Neural crest cell (in vitro differentiated cells): ENCODE results near the gene PLB1. TPM values are rescaled to one million over a fixed set of nuclear protein-coding genes. Genes with fewer than 3 reads are reported as not detected.

Source experiments
- DNase-seq: peaks from one replicate; pipeline ENCODE4 v3.0.0; 2021; ENCODE audit warnings: low read depth, mixed read lengths, low spot score
- H3K27ac Mint-ChIP-seq: one replicate; pipeline ENCODE4 v1.8.0; 2021; ENCODE audit warnings: mild to moderate bottlenecking, mixed read lengths; ENCODE audit not compliant: unreplicated experiment
- H3K27me3 Mint-ChIP-seq: 2 replicates; pipeline ENCODE4 v1.8.0; 2021; ENCODE audit warnings: low read depth, mild to moderate bottlenecking, mixed read lengths
- H3K36me3 Mint-ChIP-seq: 2 replicates; pipeline ENCODE4 v1.8.0; 2021; ENCODE audit warnings: low read depth, mild to moderate bottlenecking, mixed read lengths
- H3K4me1 Mint-ChIP-seq: 2 replicates; pipeline ENCODE4 v1.8.0; 2021; ENCODE audit warnings: mixed read lengths
- H3K4me3 Mint-ChIP-seq: one replicate; pipeline ENCODE4 v1.8.0; 2021; ENCODE audit warnings: mild to moderate bottlenecking, mixed read lengths
- H3K9me3 Mint-ChIP-seq: 2 replicates; pipeline ENCODE4 v1.8.0; 2021; ENCODE audit warnings: mixed read lengths
- total RNA-seq: library from RNA; stranded (reverse); gene quantifications from 2 replicates; pipeline ENCODE4 v1.2.1, GENCODE V29; 2021
- TF ChIP-seq, protein P1 (sequence below): fragments of 200-600 bp; sonication (generic); conservative IDR thresholded peaks from 2 replicates; pipeline ENCODE4 v1.5.0; 2021; ENCODE audit warnings: antibody characterized with exemption, mild to moderate bottlenecking

Gene PLB1
- total RNA-seq, 1 donor from 2014 or later, result 0.16 TPM

DNA sequence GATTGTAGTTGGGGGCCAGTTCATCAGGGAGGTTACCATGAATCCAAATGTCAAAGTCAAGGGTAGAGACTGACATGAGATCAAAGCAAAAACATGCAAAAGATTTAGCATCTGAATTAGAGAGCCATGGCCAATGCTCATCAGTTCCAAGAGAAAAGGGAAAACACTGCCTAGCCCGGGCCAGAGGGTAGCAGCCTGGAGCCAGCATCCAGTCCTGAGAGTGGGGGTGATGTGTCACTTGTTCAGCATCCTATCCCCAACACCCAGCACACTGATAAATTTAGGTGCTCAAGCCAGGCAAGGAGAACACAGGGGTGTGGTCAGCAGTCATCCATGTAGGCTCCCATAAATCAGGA, 178.8 kb downstream of the PLB1 start:
- Mint-ChIP-seq H3K27ac (no peak overlapping the region), H3K9me3 (peaks cover 8% of the 10 kb centered on the region), H3K27me3 (no peaks in the 10 kb centered on the region), H3K4me1 (peaks cover 24% of the 10 kb centered on the region), H3K4me3 (no peak overlapping the region), H3K36me3 (peaks cover 3% of the 10 kb centered on the region)
- TF ChIP-seq, protein P1, sequence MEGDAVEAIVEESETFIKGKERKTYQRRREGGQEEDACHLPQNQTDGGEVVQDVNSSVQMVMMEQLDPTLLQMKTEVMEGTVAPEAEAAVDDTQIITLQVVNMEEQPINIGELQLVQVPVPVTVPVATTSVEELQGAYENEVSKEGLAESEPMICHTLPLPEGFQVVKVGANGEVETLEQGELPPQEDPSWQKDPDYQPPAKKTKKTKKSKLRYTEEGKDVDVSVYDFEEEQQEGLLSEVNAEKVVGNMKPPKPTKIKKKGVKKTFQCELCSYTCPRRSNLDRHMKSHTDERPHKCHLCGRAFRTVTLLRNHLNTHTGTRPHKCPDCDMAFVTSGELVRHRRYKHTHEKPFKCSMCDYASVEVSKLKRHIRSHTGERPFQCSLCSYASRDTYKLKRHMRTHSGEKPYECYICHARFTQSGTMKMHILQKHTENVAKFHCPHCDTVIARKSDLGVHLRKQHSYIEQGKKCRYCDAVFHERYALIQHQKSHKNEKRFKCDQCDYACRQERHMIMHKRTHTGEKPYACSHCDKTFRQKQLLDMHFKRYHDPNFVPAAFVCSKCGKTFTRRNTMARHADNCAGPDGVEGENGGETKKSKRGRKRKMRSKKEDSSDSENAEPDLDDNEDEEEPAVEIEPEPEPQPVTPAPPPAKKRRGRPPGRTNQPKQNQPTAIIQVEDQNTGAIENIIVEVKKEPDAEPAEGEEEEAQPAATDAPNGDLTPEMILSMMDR, result no peak
- DNase-seq, result no peak

DNA sequence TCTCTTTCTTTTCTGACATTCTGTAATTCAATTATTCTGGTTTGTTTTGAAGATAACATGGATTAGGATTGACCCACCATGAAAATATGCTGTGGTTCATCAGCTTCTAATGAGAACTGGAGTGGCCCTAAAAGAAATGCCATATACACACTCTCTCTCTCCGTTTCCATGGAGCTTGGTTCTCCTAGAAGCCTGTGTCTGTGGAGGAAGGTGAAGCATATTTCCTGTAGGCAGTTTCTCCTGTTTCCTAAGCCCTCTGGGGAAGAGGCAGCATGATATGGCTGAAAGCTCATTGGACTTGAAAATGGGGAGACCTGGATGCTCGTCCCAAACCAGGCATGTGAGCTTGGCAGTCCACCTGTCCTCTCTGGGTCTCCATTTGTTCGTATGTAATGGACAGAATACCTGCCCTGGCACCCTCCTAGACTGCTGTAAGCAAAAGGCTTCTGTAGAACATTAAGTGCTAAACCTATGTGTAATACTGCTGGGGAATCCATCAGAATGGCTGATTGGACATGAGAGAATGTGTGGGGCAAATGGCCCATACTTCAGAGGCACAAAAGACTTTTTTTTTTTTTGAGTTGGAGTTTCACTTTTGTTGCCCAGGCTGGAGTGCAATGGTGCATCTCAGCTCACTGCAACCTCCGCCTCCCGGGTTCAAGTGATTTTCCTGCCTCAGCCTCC, 180.4 kb downstream of the PLB1 start:
- Mint-ChIP-seq H3K27ac (no peak overlapping the region), H3K4me3 (no peak overlapping the region), H3K4me1 (peaks cover 10% of the 10 kb centered on the region), H3K27me3 (no peaks in the 10 kb centered on the region), H3K36me3 (peaks cover 3% of the 10 kb centered on the region), H3K9me3 (peaks cover 8% of the 10 kb centered on the region)
- no peak for DNase-seq
- TF ChIP-seq, protein P1, result no peak

DNA sequence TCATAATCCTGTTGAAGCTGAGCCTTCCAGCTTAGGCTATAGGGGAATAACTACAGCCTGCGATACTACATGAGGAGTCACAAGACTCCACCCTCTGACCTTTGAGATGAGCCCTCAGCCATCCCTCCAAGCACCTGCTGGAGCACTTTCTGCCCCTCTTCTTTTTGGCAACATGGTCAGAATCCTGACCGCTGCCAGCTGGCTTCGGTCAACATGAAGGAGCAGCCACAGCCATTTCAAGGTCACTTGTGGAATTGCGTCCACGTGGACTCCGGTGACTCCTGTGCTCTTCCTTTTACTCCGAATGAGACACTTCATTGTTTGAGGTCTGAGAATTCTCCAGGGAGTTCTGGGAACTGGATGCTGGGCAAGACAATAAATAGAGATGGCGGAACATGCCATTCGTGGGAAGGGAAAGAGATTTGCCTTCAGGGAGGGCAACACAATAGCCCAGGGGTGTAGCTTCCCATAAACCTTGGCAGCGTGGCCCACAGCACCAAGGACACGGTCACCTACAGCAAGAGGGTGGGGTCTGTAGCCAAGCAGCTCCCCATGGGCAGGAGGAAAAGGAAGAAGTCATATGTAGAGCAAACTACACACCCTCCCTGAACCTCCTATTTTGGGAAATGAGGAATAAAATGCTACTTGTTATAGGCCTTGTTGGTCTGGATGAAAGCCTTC, 182.5 kb downstream of the PLB1 start:
- Mint-ChIP-seq H3K9me3 (no peaks in the 10 kb centered on the region), H3K27ac (no peak overlapping the region), H3K36me3 (no peaks in the 10 kb centered on the region), H3K4me3 (no peak overlapping the region), H3K27me3 (no peaks in the 10 kb centered on the region), H3K4me1 (peaks cover 12% of the 10 kb centered on the region)
- TF ChIP-seq, protein P1, result no peak
- no peak for DNase-seq

DNA sequence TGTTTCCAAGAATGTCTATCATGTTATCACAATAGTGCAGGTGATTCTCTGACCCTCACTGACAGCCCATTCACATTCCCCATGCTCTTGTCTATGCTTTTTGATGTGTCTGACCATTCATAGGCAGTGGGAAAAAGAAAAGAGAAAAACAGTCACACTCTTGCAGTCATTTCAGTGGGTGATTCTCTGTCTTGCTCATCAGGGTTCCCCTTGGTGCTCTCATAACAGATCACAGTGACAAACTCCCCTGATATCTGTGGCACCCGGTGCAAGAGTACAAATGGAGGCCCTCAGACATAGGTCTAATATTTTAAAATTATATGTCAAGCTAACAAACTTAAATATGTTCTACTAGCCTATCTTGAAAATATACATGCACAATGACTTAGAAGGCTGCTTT, 183.1 kb downstream of the PLB1 start:
- H3K4me1 Mint-ChIP-seq, result peaks cover 17% of the 10 kb centered on the region

DNA sequence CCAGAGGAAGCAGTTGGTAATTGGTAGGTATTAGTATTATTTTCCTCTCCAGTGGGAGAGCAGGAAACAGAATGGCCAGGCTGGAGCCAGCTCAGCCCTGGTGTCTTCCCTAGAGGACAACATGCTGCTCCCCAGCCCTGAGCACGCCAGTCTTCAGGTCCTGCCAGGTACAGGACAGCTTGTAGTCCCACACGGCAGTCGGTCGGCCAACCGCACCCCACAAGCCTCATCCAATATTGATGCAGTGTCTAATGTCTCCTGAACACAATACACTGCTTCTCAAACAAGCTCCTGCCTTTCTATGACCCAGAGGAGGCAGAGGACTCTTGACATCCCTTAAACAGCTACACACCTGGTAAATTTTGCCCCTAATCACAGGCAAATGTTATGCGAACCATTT, 184.8 kb downstream of the PLB1 start:
- H3K4me3 Mint-ChIP-seq, result no peak overlapping the region
- no peaks in the 10 kb centered on the region for H3K36me3 Mint-ChIP-seq
- H3K27me3 Mint-ChIP-seq, result no peaks in the 10 kb centered on the region
- TF ChIP-seq, protein P1, result no peak
- no peak for DNase-seq
- no peak overlapping the region for H3K27ac Mint-ChIP-seq
- no peaks in the 10 kb centered on the region for H3K9me3 Mint-ChIP-seq
- H3K4me1 Mint-ChIP-seq, result peaks cover 17% of the 10 kb centered on the region

More for the DNA sequence above, 183.1 kb downstream of the PLB1 start:
- H3K27me3 Mint-ChIP-seq, result no peaks in the 10 kb centered on the region
- H3K27ac Mint-ChIP-seq, result no peak overlapping the region
- H3K4me3 Mint-ChIP-seq, result no peak overlapping the region
- DNase-seq, result no peak
- no peaks in the 10 kb centered on the region for H3K36me3 Mint-ChIP-seq
- H3K9me3 Mint-ChIP-seq, result no peaks in the 10 kb centered on the region
- TF ChIP-seq, protein P1, result no peak
